Fibroblast of skin of left biceps (primary cell): ENCODE data around the gene PYGM.

Experiments
- DNase-seq, 2 experiments: peaks; one replicate each; pipeline ENCODE4 v3.0.0-alpha.2; 2013; ENCODE audit warnings: low read depth in 2 of 2

Gene PYGM

DNA sequence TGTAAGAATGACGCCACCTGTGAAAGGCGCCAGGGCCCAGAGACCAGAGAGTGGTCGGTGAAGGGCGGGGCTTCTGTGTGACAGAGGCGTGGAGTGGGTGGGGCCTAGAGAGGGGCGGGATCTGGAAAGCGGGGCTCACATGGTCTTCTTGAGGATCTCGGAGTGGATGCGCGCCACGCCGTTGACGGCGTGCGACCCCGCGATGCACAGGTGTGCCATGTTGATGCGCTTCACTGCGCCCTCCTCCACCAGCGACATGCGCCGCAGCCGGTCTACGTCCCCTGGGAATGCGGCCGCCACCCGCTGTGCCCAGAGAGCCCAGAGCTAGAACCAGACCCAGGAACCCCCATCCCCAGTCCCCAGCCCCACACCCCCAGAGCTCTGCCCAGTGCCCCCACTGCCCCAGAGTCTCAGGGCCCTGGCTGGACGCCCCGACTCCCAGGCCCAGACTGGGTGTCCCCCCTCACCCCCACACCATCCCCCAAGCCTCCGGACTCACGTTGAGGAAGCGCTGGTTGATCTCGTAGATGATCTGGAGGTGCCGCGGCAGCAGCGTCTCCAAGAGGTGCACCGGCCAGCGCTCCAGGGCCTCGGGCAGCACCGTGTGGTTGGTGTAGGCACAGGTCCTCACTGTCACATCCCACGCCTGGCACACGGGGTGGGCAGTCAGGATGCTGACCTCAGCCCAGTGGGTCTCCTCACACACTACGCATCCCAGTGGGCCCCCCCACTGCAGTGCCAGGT lies 6.2 kb downstream of the PYGM start:
- no peak for DNase-seq

DNA sequence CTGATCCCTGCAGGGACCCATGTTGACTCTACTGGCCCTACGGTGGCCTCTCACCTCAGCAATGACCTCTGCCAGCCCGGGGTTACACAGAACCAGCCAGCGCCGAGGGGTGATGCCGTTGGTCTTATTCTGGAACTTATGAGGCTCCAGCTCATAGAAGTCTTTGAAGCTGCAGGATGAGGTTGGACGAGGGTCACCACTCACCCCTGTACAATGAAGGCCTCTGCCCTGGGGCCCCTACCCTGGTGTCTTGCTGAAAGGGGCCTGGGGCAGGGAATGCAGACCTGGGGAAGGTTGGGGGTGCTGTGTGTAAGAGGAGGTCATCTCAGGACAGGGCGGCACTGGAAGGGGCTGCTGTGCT lies 6.8 kb downstream of the PYGM start:
- no peak for DNase-seq

DNA sequence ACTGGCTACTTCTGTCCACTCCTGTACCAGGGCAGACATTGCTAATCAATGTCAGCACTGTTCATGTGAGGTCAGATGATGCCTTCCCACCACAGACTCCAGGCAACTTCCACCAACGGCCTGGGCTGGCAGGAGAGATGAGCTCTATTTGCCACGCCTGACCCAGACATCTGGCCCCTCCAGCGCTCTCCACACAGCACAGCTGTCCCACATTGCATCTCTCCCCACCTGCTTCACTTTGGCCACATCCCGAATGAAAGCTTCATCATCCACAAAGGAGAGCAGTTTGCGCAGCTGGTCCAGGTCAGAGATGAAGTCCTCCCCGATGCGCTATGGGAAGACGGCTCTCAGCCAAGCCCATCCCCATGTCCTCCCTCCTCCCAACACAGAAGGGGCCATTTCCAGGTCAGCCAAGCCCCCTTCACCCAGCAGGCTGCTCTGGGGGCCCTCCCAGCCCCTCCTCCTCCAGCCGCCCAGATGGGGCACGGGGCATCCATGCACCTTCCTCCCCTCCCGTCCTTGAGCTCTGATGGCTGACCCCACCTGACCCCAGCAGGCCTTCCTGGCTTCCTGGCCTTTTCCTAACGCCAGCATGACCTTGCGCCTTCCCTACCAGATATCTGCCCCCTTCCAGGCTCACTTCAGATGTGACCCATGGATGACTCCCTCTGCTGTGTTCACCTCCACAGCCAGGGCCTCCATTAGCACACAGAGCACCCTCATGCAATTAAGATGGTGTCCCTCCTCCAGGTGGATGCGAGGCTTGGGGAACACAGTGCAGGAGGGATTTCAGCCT lies 7.4 kb downstream of the PYGM start:
- DNase-seq = no peak

GRCh38 chr11:64751580-64751979 lies 8.2 kb downstream of the PYGM start:
- no peak for DNase-seq

DNA sequence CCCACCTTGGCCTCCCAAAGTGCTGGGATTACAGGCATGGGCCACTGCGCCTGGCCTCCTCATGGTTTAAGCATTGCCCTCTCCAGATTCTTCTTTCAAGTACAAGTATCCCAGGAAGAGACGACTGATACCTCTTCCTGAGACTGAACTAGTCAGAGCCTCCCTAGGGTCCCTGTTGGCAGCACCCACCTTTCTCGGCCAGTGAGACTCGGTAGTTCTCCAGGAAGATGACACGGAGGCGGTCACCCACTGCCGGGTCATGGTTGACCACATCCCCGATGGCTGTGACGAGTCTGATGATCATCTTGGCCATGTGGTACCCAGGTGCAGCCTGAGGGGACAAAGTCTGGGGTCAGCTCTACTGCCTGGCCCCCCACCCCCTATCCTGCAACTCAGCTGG lies 8.6 kb downstream of the PYGM start:
- DNase-seq = no peak

DNA sequence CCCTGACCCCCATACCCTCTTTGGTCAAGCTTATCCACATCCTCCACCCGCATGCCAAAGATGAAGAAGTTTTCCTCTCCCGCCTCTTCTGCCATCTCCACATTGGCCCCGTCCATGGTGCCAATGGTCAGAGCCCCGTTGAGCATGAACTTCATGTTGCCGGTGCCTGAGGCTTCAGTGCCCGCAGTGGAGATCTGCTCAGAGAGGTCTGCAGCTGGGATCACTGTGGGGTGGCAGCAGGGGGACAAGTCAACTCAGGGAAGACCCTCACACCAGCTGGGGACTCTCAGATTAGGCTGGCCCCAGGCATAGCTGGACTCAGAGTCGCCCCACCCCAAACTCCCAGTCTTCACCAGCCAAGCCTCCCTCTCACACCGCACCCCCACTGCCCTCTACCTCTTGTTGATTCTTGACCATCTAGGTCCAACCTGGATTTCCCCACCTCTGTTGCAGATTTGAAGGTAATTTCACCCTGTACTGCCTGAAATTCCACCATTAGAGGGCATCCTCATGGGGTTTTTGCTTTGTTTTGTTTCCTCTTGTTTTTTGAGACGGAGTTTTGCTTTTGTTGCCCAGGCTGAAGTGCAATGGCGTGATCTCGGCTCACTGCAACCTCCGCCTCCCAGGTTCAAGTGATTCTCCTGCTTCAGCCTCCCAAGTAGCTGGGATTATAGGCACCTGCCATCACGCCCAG lies 9.3 kb downstream of the PYGM start:
- DNase-seq = no peak

DNA sequence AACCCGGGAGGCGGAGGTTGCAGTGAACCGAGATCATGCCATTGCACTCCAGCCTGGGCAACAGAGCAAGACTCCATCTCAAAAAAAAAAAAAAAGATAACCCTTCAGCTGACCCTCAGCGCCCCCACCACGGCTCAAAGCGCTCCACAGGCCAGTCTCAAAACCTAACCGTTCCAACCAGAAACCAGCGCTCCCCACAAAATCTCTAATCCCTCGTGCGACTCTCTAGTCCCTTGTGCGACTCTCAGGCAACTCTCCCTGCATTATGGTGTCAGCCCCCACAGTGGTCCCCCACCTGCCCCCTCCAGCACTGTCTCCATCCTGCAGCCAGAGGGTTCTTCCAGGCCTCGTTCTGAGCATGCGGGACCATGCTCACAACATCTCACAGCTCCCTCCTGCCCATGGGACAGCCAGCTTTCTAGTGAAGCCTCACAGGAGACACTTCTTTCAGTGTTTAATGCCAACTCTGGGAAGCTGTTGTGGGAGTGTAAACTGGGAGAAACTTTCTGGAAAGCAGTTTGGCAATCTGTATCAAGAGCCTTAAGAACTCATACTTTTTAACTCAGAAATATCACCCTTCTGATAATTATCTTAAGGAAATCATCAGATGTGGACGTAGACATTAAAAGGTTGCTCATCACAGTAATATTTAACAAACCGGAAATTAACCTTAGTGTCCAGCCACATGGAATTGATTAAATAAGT lies 11.7 kb downstream of the PYGM start:
- DNase-seq = peak; percentile 75 to 80

GRCh38 chr11:64746486-64746885 lies 13.3 kb downstream of the PYGM start:
- no peak for DNase-seq

- no peak for DNase-seq
Observed at GRCh38 chr11:64745521-64746328, 14.0 kb downstream of the PYGM start.

GRCh38 chr11:64745189-64745520 lies 14.6 kb downstream of the PYGM start:
- DNase-seq = no peak

DNA sequence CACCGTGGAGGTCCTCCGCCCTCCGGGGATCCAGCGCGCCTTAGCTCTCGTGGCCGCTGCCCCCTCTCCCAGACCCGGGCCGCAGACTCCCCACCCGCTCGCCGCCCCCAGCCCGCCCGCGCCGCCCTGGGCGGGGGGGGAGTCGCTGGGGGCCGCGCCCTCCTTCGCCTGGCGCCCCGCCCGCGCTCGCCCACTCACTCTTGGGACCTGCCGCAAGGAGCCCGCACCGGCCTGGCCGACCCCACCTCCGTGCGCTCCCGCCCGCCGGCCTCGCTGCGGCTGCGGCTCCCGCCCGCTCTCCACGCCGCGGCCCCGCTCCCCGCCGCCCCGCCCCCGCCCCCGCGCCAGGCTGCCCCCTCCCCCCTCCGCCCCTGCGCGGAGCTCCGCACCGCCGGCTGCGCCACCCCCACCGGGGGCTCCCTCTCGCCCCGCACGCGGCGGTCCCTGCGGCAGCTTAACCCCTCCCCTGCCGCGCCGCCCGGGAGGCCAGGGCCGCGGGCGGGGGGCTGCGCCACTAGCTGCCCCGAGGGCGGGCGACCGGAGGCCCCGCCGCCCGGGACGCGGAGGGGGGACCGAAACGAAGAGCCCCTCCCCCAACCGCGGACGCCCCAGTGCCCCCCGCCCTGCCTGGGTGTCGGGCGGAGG lies 15.1 kb downstream of the PYGM start:
- DNase-seq = no peak

GRCh38 chr11:64743591-64744543 lies 15.9 kb downstream of the PYGM start, which contains the start of gene RASGRP2:
RASGRP2 (minus strand) TSS chr11:64744142; CDS start chr11:64742866, 1,276 bp downstream.
- no peak for DNase-seq

- no peak for DNase-seq
Observed at GRCh38 chr11:64742889-64743590, 16.7 kb downstream of the PYGM start.

GRCh38 chr11:64742087-64742888 lies 17.5 kb downstream of the PYGM start:
- DNase-seq = no peak

GRCh38 chr11:64741375-64742086 lies 18.2 kb downstream of the PYGM start:
- no peak for DNase-seq

GRCh38 chr11:64739871-64740270 lies 19.9 kb downstream of the PYGM start:
- DNase-seq = no peak

GRCh38 chr11:64736654-64737053 lies 23.1 kb downstream of the PYGM start:
- DNase-seq = no peak
